Ishikawa (cell line): ENCODE results near the gene FAT2.

Source experiments
- CEBPB ChIP-seq: IDR thresholded peaks from 2 replicates; pipeline ENCODE4 v1.6.1; 2012
- RAD21 ChIP-seq: IDR thresholded peaks from 2 replicates; pipeline ENCODE4 v1.6.1; 2012; ENCODE audit warnings: low read depth
- TCF12 ChIP-seq: IDR thresholded peaks from 2 replicates; pipeline ENCODE4 v1.6.1; 2012; ENCODE audit warnings: low read depth

DNA sequence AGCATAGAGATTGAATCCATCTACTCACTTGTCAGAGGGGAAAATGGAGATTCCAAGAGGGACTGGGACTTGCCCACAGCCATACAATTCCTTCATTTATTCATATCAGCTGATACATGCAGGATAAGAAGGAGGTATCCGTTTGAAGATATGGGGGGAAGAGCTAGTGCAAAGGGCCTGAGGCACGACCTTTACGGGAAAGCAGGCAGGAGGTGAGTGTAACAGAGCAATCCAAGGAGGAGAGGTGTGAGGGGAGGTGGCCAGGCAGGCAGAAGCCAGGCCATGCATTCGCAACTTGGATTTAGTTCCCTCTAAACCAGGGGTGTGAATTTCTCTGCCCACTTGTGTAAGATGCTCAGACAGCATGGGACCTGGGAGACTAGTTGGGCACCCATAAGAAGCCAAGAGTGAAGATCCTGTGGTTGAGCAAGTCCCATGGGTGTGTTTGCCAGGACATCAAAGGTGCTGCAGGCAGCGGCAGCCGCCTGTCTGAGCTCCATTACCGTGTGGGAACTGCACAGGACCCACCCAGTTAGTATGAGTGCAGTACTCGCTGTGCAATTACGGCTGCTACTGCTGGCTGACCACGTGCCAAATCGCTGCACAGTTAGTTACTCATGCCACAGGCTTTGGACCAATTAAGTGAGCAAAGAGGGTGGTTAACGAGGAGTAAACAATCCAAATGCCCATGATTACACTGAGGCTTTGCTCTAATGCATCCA, 31.4 kb upstream of the FAT2 start:
- TF ChIP-seq RAD21: no peak
- TF ChIP-seq CEBPB: no peak
- TF ChIP-seq TCF12: no peak
